Activated T-cell treated with anti-CD3 and anti-CD28 coated beads for 1 hour (primary cell): ENCODE data around the gene FAM120B.

Experiments
- DNase-seq: peaks from one replicate; pipeline ENCODE4 v3.0.0-alpha.2; 2020; ENCODE audit warnings: low read depth

Gene FAM120B

DNA sequence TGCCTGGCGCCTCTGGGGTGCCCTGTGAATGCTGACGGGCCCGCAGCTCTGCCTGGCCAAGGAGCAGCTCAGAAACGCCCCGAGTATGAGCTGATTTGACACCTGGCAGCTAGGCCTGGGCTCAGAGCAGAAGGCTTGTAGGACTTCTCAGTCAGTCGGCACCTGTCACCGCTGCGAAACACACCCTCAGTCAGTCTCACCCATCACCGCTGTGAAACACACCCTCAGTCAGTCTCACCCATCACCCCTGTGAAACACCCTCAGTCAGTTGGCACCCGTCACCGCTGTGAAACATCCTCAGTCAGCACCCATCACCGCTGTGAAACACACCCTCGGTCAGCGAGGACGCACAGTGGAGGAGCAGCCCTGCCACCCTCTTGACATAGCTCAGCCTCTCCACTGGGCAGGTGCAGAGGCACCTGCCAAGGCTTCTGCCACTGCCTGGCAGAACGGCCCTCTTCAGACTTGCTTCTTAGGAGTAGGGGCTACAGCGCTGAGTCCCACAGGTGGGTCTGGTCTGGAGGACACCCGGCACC, 137.6 kb downstream of the FAM120B start:
- DNase-seq = no peak

DNA sequence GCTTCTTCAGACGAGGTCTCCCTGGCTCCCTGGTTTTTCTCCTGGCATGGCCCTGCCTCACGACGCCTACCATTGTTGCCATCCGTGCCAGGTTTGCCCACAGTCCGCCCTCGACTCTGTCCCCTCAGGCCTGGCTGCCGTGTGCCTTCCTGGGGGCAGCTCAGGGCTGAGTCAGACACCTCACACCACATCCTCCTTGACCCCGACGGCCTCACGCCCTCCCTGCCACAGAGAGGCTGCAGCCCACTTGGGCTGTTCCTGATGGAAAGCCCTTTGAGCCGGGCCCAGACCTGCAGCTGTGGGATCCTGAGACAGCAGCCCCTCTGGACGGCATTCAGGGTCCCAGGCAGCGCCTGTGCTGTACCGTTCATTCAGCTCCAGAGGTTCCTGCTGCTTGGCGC, 138.3 kb downstream of the FAM120B start:
- no peak for DNase-seq

DNA sequence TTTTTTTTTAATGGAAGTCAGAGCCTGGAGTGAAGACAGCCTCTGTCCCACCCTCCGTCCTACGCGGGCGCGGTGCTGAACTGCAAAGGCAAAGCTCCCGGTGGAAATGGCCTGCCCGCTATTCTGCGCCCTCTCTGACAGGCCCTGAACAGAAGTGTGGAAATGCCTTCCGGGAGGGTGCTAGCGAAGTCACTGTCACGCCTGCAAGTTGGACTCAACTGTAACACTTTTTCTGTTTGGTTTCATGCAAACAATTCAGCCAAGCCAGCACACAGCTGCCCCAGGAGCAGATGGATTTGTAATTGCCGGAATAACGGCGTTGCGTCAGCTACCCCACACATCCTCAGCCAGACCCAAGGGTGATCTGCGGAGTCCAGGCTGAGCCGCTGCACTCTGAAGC, 138.9 kb downstream of the FAM120B start:
- no peak for DNase-seq

- DNase-seq = no peak
Measured at GRCh38 chr6:170445971-170446370, 139.4 kb downstream of the FAM120B start.

DNA sequence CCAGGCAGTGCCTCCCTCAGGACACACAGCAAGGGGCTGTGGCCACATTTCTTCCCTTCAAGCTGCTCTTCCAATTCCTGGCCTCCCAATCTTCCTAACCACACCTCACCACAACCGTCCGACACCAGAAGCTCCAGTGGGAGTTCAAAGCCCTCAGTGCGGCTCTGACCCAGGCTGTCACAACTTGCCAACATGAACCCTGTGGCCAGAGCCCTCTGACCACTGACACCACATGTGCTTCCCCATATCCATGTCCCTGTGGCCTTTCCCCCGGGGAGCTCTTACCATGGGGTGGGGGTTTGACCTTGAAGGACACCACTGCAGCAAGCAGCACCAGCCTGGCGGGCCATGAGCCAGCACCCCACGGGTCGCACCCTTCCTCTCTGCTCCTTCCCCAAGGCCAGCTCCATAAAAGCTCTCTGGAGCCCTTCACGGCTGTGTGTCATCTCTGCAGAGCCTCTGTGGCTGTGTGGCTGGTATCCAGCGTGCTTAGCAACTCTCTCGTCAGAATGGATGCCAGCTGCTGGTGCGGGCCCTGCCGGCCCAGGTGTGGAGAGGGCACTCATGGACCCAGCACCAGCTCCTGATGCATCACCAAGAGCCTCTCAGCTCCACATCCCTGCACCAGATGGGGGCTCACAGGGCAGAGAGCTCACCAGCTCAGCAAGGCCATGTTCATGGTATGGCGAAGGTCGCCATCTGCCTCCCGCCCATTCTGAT, 140.4 kb downstream of the FAM120B start:
- DNase-seq = no peak

GRCh38 chr6:170447561-170447930, 141.0 kb downstream of the FAM120B start:
- DNase-seq = no peak

DNA sequence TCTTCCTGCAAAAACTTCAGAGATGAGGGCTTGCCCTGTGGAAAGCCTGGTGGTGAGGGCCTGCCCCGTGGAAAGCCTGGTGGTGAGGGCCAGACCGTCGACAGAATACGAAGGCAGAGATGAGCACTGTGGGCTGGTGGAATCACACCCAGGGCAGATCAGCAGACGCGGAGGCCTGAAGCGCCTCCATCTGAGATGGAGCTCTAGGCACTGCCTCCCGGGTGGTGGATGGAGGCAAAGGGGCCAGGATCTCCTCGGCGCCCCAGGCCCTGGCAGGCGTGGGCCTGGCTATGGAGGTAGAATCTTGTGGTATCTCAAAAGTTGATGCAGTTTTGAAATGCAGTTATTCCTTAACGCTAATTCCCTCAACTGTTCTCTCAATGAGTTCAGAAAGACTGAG, 141.8 kb downstream of the FAM120B start:
- DNase-seq = no peak

GRCh38 chr6:170448751-170449630, 142.4 kb downstream of the FAM120B start:
- DNase-seq = no peak

GRCh38 chr6:170449835-170450753, 143.5 kb downstream of the FAM120B start:
- no peak for DNase-seq

- no peak for DNase-seq
Measured at GRCh38 chr6:170450916-170451761, 144.6 kb downstream of the FAM120B start.

DNA sequence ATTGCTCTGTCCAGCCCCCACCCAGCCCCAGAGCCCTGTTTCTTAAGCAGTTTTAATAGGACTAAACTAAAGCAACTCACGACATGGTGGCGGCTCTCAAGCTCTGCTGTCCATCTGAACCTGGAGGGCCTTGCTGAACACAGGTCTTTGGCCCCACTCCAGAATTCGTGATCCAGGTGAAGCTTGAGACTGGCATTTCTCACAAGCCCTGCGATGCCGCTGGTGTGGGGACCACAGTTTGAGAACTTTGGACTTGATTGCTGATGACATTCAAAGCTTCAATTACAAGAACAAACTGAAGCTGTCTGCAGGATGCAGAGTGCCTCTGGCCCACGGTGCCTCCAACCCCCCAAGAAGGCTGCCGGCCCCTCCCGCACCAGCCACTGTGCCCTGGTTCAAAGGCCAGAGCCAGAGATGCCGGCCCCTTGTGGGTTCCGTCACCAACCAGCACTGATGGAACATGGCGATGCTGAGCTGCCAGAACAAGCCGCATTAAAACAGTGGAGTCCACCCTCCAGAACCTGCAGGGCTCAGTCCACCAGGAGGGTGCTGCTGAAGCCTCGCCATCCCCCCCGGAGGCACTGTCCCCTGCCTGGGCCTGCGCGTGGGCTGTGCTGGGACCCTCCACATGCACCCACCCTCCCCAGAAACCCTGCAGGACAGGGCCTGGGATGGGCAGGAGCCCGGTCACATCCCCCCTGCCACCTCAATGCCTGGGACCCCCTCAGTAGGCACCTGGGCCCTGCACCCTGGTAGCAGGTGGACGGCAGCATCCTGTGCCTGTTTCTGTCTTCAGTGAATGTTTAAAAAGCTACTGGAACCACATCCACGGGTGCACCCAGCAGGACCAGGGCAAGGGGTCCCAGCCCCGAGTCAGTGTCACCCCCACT, 145.4 kb downstream of the FAM120B start:
- no peak for DNase-seq

DNA sequence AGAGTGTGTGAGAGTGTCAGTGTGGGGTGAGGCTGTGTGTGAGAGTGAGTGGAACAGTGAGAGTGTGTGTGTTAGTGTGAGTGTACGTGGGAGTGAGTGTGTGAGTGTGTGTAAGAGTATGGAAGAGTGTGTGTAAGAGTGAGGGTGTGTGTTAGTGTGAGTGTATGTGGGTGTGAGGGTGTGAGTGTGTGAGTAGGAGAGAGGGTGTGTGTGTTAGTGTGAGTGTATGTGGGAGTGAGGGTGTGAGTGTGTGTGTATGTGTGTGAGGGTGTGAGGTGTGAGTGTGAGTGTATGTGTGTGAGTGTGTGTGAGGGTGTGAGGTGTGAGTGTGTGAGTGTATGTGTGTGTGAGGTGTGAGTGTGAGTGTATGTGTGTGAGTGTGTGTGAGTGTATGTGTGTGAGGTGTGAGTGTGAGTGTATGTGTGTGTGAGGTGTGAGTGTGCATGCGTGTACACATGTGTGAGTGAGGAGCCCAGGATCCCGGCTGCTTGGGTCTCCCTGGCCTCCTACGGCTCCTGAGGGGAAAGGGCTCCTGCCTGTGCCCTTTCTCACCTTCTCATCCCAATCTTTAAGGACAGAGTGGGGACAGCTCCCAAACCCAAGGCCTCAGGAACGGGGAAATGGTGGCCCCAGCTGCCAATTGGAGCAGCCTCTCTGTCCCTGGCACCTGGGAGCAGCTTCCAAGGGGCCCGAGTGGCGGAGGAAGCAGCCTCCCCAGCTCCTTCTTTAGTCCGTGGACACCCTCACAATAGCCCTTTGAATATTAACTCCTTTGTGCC, 146.4 kb downstream of the FAM120B start:
- DNase-seq = no peak

GRCh38 chr6:170453586-170454511, 147.3 kb downstream of the FAM120B start:
- DNase-seq = no peak

GRCh38 chr6:170454512-170455285, 148.1 kb downstream of the FAM120B start:
- no peak for DNase-seq

DNA sequence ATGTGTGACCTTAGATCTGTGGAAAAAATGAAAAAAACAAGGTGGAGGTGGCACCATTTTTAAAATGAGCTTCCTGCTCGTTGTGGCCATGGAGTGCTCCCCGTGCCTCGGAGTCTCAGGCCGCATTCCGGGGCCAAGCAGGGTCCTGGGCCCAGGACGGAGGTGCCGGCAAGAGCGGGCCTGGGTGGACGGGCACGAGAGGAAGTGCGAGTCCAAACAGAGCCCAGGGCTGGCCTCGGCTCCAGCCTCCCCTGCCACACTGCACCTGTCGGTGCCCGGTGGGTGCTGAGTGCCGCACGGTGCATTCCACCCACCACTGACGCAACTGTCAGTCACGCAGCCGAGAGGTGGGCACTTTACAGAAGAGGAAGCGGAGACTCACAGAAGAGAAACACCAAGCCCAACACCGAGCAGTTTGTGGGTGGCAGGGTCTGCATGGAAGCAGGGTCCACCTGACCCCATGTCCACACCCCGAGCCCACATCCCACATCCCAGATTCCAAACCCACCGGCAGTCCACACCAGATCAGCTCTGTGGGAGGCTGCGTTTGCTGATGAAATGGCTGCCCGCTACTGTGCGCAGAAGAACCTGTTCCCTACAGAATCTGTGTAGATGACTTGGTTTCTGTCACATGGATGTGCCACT, 148.9 kb downstream of the FAM120B start:
- DNase-seq = no peak

- no peak for DNase-seq
Measured at GRCh38 chr6:170456334-170456733, 149.8 kb downstream of the FAM120B start.
